HAP-1 (cell line): ENCODE results near the gene CRYGS.
"Not testable (repeated sequence)": the region's sequence is repeated elsewhere in the genome, so short reads cannot be mapped to it uniquely, and the experiment has no call there.

Experiments
- DNase-seq, 2 experiments: peaks; one replicate each; pipeline ENCODE4 v3.0.0-alpha.2; 2016 to 2020; ENCODE audit warnings: low spot score in 2 of 2
- H3K27me3 ChIP-seq: fragments of 250-450 bp; sonication (Bioruptor Pico); 2 replicates; pipeline ENCODE4 v1.5.1; 2020; ENCODE audit warnings: low read depth, mild to moderate bottlenecking, moderate library complexity
- H3K36me3 ChIP-seq: fragments of 250-450 bp; sonication (Bioruptor Pico); replicated peaks from 2 replicates; pipeline ENCODE4 v1.5.1; 2020; ENCODE audit warnings: mild to moderate bottlenecking
- H3K4me1 ChIP-seq: fragments of 250-450 bp; sonication (Bioruptor Pico); 2 replicates; pipeline ENCODE4 v1.5.1; 2020; ENCODE audit warnings: mild to moderate bottlenecking
- H3K4me3 ChIP-seq: fragments of 250-450 bp; sonication (Bioruptor Pico); 2 replicates; pipeline ENCODE4 v1.5.1; 2020; ENCODE audit warnings: mild to moderate bottlenecking, moderate library complexity
- H3K9me3 ChIP-seq: fragments of 250-450 bp; sonication (Bioruptor Pico); 2 replicates; pipeline ENCODE4 v1.5.1; 2020; ENCODE audit warnings: mild to moderate bottlenecking, moderate library complexity
- in situ Hi-C: fragments of 300-500 bp; cut with MboI; formaldehyde crosslinking; loops from 3 replicates; pipeline ENCODE4 v1.14.3; 2020; ENCODE audit warnings: low sequenced_read_pairs, inconsistent platforms, mixed read lengths

CRYGS gene

DNA sequence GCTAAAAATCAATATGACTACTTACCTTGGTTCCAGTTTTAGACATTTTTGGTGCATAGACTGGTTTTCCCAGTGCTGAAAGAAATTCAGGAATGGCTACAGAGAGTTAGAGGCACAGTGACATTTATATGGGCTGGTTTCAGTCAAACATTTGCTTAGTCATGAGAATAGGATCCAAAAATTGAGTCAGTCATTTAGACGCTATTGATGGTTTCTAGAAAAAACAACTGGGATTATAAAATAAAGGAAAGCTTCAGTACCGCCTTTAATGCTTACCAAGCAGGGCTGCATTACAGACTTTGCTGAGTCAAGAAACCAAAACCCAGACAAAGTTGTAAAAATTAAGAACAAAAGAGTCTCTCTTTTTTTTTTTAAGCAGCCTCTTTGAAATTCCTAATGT, at the start of gene CRYGS:
Gene CRYGS, minus strand, starts transcription at position 100 of the 400 bp plus-strand sequence. Its CDS starts 54 bp downstream, at position 46.
- no peak for DNase-seq
- in situ Hi-C loops: loop anchor here (5.0 kb wide), 1 partner anchor 562 kb away; no protein-coding TSS in a partner anchor
- Histone ChIP-seq H3K27me3 (no peaks in the 10 kb centered on the region), H3K9me3 (no peaks in the 10 kb centered on the region), H3K4me1 (peaks cover 6% of the 10 kb centered on the region), H3K4me3 (no peak within 1 kb of the TSS), H3K36me3 (peaks cover 8% of the 10 kb centered on the region)

DNA sequence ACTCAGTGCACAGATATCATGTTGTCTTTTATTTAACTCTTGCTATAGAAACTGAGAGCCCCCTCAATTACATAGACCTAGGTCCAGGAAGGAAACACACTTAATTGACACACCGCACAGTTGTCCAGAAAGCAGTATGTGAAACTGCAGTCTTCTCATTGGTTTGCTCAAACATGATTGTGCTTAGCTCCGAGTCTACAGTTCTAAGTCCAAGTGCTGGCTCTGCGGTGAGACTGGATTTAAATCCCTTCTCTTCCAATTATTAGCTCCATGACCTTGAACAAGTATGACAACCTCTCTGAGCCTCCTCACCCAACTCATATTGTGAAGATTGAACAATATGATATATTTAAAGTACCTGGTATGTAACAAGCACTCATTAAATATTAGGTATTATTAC, 49.7 kb upstream of the CRYGS start:
- Histone ChIP-seq H3K4me1 (no peaks in the 10 kb centered on the region), H3K9me3 (no peaks in the 10 kb centered on the region)
- in situ Hi-C loops: no loop called here

DNA sequence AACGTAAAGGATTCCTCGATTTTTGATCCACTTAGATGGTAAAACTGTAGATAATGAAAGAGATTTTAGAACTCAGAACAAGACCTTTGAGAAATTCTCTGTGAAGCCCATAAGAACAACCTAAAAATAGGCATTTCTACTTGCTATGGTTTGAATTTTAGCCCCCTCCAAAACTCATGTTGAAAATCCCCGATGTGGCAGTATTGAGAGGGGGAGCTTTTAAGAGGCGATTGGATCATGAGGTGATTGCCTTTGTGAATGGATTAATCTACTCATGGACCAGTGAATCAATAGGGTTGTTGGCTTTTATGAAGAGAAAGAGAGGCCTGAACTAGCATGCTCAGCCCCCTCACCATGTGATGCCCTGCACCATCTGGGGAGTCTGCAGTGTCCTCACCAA, 48.5 kb upstream of the CRYGS start:
- no peak overlapping the region for H3K4me3 ChIP-seq
- H3K9me3 ChIP-seq: no peaks in the 10 kb centered on the region
- no peaks in the 10 kb centered on the region for H3K36me3 ChIP-seq
- in situ Hi-C loops: no loop called here
- no peak for DNase-seq
- no peaks in the 10 kb centered on the region for H3K27me3 ChIP-seq
- no peaks in the 10 kb centered on the region for H3K4me1 ChIP-seq

More for the DNA sequence above, 49.7 kb upstream of the CRYGS start:
- Histone ChIP-seq H3K36me3 (no peaks in the 10 kb centered on the region), H3K4me3 (no peak overlapping the region), H3K27me3 (no peaks in the 10 kb centered on the region)
- no peak for DNase-seq

DNA sequence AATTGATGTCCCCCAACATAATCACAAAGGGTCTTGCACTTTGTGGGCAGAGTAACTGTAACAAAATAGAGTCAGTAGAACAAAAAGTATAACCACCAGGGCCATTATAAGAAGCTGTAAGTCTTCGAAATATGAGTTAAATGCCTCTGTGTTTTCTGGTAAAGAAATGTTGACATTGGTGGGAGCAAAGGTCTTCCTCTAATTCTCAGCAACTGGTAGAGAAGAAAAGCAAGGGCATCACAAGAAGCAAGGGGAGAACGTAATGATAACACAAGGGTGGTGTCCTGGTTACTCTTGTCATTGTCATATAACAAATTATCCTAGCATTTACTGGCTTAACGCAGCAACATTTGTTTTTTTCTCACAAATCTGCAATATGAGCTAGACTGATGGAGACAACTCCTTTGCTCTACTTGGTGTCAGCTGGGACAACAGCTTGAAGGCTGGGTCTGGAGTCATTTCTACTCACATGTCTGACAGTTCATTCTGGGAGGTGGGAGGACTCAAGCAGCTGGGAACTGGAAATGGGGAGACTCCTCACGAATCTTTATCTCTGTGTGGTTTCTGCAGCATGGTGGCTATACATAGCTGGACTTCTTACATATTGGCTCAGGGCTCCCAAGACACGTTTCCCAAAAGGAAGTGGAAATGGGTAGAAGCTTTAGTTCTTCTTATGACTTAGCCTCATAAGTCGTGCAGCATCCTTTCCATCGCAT, 46.6 kb upstream of the CRYGS start:
- H3K4me3 ChIP-seq: no peak overlapping the region
- no peaks in the 10 kb centered on the region for H3K27me3 ChIP-seq
- no peaks in the 10 kb centered on the region for H3K36me3 ChIP-seq
- no peaks in the 10 kb centered on the region for H3K9me3 ChIP-seq
- H3K4me1 ChIP-seq: no peaks in the 10 kb centered on the region
- in situ Hi-C loops: no loop called here
- no peak for DNase-seq

DNA sequence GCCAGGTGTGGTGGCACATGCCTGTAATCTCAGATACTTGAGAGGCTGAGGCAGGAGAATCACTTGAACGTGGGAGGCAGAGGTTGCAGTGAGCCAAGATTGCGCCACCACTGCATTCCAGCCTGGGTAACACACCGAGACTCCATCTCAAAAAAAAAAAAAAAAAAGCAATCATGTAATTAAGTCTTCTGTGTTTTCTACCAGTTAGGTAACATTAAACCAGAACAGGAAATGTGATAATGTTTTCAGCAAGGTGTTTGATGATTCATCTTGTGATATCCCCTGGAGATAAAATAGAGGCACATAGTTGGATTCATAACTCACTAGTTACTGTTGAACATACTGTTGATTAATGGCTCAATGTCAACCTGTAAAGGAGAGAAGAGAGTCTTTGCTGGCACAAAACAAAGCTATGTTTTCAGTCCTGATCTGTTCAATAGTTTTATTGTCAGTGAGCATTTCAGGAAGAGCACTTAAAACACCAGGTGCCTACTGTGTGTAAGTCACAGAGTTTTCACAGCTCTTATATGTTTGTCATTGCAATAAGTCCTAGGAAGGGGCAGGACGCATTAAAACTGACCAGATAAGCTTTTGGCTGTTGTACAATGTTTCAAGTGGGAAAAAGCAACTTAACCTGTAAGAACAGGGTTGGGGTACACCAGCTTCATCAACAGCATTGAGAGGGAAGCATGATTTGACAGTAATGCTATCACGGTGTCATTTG, 45.8 kb upstream of the CRYGS start:
- Histone ChIP-seq H3K27me3 (no peaks in the 10 kb centered on the region), H3K4me3 (no peak overlapping the region), H3K4me1 (no peaks in the 10 kb centered on the region), H3K36me3 (peaks cover 2% of the 10 kb centered on the region; the same call in 1 of the 2 replicates), H3K9me3 (no peaks in the 10 kb centered on the region)
- in situ Hi-C loops: no loop called here
- no peak for DNase-seq

DNA sequence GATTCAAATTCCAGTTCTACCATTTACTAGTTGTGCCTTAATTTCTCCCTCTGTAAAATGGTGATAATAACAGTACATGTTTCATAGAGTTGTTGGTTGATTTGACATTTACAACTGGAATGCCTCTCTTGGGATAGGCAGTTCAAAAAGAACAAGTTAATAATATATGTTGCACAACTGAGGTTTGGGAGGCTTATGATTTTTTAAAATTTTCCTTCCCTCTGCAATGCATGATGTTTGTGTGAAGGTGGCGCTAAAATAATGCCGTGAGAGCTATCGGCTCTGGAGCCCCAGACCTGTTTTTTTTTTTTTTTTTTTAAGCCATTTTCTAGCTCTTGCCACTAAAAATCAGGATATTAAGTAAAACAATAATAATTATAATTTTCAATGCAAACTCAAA, 44.9 kb upstream of the CRYGS start:
- Histone ChIP-seq H3K4me3 (no peak overlapping the region), H3K9me3 (no peaks in the 10 kb centered on the region), H3K4me1 (no peaks in the 10 kb centered on the region), H3K27me3 (no peaks in the 10 kb centered on the region), H3K36me3 (peaks cover 8% of the 10 kb centered on the region)
- DNase-seq: no peak
- in situ Hi-C loops: no loop called here

DNA sequence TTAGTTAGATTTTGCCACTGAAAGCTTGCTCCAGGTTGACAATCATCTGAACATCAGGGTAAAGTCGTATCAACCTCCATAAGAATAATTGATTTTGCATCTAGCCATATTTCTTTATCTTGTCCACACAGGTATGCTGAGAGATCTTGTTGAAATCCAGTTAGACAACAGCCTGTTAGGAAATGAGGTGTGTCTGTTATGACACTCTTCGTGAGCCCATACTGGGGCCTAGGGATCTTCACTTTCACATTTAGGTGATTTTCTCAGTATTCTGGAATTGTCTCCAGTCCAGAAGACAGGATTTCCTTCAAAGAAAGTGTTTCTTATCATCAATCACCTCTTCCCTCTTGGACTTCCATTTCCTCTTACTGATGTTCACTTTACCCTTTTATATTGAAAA, 44.5 kb upstream of the CRYGS start:
- DNase-seq: no peak
- peaks cover 13% of the 10 kb centered on the region for H3K36me3 ChIP-seq
- in situ Hi-C loops: no loop called here
- H3K4me3 ChIP-seq: no peak overlapping the region
- no peaks in the 10 kb centered on the region for H3K4me1 ChIP-seq
- H3K27me3 ChIP-seq: no peaks in the 10 kb centered on the region
- no peaks in the 10 kb centered on the region for H3K9me3 ChIP-seq

DNA sequence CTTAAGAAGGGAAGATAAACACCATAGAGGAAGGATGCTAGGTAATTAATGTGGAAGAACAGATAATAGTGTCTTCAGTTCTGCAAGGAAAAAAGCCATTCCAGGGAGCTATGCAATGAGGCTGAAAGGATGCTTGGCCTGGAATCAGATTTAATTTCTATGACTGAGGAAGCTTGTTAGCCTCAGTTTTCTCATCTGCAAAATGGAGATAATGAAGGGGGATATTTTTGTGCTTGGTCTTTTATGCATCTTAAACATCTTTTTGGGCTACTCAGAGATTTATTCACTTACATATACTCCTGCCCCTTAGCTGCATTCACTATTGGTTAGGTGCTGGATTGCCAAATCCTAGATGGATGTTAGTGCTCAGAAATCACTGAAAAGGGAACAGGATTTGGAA, 43.0 kb upstream of the CRYGS start:
- no peaks in the 10 kb centered on the region for H3K9me3 ChIP-seq
- in situ Hi-C loops: no loop called here

DNA sequence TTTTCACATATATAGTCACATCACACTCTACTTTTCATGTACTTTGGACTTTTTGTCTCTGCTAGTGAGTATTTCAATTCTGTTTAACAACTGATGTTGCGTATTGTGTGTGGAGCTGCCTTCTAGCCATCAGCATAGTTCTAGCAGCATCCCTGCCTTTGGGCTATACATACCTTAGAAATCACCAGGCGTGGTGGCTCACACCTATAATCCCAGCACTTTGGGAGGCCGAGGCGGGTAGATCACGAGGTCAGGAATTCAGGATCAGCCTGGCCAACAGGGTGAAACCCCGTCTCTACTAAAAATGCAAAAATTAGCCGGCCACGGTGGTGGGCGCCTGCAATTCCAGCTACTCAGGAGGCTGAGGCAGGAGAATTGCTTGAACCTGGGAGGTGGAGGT, 42.1 kb upstream of the CRYGS start:
- H3K9me3 ChIP-seq, H3K27me3 ChIP-seq, in situ Hi-C loops, H3K4me1 ChIP-seq, DNase-seq, H3K4me3 ChIP-seq: not testable (repeated sequence)
- H3K36me3 ChIP-seq: peaks cover 37% of the 10 kb centered on the region

More for the DNA sequence above, 43.0 kb upstream of the CRYGS start:
- DNase-seq: no peak
- peaks cover 28% of the 10 kb centered on the region for H3K36me3 ChIP-seq
- no peak overlapping the region for H3K4me3 ChIP-seq
- H3K4me1 ChIP-seq: no peaks in the 10 kb centered on the region
- no peaks in the 10 kb centered on the region for H3K27me3 ChIP-seq

DNA sequence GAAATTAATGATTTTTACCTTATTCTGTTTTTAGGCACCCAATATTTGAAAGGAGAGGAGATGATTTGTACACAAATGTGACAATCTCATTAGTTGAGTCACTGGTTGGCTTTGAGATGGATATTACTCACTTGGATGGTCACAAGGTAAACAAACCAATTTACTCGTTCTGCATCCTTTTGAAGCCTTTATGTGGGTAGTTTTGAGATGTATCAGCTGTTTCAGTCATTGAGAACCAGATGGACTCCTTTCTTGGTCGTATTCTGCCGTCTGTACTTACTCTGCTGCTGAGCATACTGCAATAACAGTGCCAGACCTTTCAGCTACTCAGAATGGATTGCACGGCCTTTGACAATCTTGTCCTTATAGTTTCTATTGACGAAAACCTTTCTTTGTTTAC, 39.7 kb upstream of the CRYGS start:
- in situ Hi-C loops: no loop called here
- Histone ChIP-seq H3K4me1 (no peaks in the 10 kb centered on the region), H3K9me3 (no peaks in the 10 kb centered on the region), H3K4me3 (no peak overlapping the region), H3K27me3 (no peaks in the 10 kb centered on the region), H3K36me3 (peaks cover 44% of the 10 kb centered on the region)
- no peak for DNase-seq

DNA sequence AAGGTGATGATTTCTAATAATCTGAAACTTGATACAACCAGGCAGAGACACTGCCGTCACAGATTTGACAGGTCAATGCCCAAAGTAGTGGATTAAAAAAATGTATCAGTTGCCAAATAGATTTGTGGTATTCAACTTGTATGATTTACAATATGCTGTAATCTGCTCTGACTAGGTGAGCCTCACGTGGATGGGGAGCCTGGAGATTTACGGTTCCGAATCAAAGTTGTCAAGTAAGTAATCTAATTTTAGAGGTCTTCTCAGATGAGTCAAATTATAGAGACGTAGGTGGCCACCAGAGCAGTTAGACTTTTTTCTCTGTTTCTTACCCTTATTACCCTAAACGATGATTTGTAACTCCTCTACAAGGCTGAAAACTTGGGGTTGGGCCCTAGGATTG, 38.4 kb upstream of the CRYGS start:
- in situ Hi-C loops: no loop called here
- DNase-seq: no peak
- no peaks in the 10 kb centered on the region for H3K27me3 ChIP-seq
- no peaks in the 10 kb centered on the region for H3K4me1 ChIP-seq
- no peaks in the 10 kb centered on the region for H3K9me3 ChIP-seq
- no peak overlapping the region for H3K4me3 ChIP-seq
- H3K36me3 ChIP-seq: peaks cover 54% of the 10 kb centered on the region

DNA sequence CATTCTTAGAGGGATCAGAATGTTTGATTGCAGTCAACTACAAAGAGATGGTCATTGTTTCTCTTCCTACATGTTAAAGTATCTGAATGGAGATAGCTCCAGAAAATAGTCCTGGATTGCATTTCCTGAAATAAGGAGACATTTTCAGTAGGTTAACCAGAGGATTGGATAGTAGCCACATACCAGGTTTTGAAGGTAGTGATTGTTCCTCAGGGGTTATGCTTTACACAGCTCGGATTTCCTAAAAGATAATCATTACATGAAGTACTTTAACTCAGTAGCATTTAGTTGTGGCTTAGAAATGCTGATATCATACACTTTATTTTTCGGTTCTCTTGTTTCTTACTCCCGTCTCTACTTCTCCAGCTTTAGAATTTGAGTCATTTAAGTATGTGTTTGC, 36.6 kb upstream of the CRYGS start:
- no peaks in the 10 kb centered on the region for H3K4me1 ChIP-seq
- in situ Hi-C loops: no loop called here
- H3K9me3 ChIP-seq: no peaks in the 10 kb centered on the region
- no peak for DNase-seq
- peaks cover 71% of the 10 kb centered on the region for H3K36me3 ChIP-seq
- no peak overlapping the region for H3K4me3 ChIP-seq
- H3K27me3 ChIP-seq: no peaks in the 10 kb centered on the region

DNA sequence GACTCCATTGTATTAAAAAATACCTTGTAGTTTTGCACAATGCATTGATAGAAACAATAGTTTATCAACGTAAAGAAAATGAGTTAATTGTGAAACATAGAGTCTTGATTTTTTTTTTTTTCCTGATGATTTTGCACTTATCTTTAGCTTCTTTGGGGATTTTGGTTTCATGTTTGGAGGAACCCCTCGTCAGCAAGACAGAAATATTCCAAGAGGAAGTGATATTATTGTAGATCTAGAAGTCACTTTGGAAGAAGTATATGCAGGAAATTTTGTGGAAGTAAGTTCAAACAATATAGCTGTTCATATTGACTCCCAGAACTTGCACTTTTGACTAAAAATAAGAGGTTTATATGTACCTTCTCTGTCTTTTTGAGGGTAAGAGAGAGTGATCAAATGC, 33.3 kb upstream of the CRYGS start:
- no peak for DNase-seq
- H3K4me3 ChIP-seq: no peak overlapping the region
- peaks cover 75% of the 10 kb centered on the region for H3K36me3 ChIP-seq
- no peaks in the 10 kb centered on the region for H3K9me3 ChIP-seq
- in situ Hi-C loops: no loop called here
- H3K4me1 ChIP-seq: no peaks in the 10 kb centered on the region
- no peaks in the 10 kb centered on the region for H3K27me3 ChIP-seq

DNA sequence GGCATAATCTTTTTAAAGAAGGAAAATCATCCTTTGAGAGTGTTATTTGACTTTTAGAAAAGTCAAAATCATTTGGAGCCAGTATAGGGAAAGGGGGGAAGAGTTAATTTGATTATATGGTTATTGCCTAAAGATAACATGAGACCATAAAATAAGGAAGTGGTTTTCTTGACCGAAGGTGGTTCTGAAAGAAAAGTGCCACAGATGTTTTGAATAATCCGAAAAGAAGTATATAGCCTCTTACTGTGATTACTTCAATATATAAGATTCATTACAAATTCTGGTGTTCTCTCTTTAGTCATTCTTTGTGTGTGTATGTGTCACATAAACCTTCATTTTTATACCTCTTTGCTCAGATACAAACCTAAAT, 27.4 kb upstream of the CRYGS start:
- Histone ChIP-seq H3K9me3 (no peaks in the 10 kb centered on the region), H3K4me1 (peaks cover 5% of the 10 kb centered on the region), H3K36me3 (peaks cover 45% of the 10 kb centered on the region), H3K4me3 (peak overlapping the region; percentile 94), H3K27me3 (no peaks in the 10 kb centered on the region)
- in situ Hi-C loops: no loop called here
- no peak for DNase-seq
